GM21515 (cell line): ENCODE data around the gene AMFR.

Experiments
- ATAC-seq: cut with Tn5 transposase; IDR thresholded peaks from one replicate; pipeline ENCODE4 v1.9.1; 2021; ENCODE audit not compliant: unreplicated experiment

AMFR gene

DNA sequence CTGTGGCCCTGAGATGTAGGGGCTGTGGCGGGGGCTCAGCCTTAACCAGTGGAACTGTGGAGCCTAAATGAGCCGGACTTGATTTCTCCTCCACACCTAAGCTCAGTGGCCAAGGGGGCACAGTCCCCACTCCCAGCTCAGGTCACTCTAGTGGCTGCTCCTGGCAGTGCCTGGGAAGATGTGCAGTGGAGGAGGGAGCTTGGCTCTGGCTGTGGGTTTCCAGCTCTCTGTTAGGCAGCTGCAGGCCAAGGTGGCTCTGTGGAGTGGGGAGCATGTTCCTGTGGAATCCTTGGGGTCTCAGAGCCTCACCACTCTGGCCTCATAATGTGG, 76.3 kb downstream of the AMFR start:
- no peak for ATAC-seq

DNA sequence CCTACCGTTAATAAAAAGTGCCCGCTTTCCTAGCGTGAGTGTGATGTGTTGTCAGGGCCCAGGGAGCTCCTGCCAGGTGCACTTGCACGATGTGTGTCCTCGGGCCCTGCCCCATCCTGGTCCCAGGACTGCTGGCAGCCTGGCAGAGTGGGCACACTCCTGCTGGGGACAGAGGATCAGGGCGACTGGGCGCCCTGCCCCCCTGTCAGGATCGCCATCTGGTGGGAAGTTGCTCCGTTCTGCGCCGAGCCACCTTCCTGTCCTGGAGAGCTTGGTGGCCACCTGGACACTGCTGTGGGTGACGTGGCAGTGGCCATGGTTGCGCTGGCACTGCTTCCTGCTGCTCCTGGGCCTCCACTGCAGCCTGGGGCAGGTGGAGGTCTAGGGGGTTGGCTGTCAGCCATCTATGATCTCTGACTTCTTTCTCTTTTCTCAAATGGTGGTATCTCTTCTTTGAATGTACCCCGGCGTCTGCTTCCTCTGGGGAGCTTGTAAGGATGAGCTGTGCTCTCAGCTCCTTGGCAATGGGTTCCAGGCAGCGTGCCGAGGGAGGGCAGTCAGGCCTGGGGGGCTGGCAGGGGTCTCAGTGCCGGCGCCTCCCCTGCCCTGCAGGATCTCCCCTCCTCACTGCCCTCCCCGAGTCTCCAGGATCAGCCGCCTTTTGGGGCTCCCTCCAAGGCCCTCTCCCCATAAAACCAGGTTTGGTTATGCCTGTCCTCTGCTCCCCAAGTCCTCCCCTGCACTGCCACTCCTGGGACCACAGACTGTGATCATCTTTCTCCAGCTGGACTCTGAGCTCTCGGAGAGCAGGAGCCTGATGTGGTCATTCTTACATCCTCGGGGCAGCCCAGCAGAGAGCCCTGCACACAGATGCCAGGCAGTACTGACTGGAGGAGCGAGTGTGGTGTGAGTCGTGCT, 76.9 kb downstream of the AMFR start:
- ATAC-seq: no peak

DNA sequence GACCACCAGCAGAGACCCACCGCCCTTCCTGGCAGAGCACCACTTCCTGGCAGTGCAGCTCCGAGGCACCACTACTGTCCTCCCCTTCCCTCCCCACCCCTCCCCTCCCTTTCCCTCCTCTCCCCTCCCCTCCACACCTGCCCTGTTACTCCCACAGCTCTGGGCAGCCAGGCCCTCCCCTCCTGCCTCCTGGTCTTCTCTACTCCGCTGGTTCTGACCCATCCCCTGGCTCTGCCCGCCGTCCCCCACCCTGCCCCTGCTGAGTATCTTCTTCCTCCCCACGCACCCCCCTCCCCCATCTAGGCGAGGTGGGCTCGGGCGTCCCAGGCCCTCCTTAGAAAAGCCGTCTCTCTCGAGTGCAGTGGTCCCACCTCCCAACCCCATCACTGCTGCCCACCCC, 77.7 kb downstream of the AMFR start:
- no peak for ATAC-seq

DNA sequence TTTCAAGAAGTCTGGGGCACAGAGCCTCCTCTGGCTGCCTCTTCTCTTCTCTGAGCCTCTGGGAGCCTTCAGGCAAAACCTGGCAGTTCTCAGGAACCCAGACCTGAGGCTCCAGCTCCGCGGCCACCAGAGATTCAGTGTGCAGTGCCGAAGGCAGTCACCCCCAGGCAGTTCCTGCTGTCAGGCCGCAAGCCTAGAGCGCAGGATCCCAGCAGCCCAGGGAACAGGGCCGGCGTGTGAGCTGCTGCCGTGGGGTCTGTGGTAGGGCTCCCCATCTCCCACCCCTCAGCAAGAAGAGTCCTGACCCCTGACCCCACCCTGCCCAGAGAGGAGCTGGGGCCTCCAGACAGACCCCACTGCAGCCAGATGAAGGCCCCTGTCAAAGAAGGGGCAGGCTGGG, 78.2 kb downstream of the AMFR start:
- no peak for ATAC-seq

DNA sequence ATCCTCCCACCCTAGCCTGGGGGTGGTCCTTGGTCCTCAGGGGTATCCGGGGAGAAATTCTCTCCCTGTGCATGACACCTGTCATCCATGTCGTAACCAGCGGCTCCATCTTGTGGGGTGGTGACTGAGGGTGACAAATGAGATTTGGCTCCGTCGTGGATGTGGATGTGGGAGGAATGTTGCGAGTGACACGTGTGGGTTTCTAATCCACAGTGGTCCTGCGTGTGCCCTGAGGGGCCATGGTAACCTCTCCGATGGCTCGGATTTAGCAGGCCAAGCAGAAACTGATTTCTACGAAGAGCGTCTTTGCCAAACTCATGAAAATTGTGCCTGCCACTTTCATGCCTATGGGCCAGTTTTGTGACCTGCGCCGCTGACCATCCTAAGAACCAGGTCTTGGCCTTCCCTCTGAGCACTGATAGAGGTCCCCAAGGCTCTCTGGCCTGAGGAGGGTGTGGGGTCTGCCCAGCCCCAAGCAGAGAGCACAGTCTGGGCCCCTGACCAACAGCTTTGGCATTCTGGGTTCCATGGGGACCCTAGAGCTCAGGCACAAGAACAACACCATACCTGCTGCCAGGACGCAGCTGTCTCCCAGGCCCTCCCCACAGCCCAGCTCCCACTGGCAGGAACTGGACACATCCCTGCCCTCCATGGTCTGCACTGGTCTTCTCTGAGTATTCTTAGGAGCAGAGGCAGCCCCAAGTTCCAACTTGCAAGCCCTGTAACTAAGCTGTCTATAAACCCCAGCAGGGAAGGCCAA, 79.0 kb downstream of the AMFR start:
- no peak for ATAC-seq

DNA sequence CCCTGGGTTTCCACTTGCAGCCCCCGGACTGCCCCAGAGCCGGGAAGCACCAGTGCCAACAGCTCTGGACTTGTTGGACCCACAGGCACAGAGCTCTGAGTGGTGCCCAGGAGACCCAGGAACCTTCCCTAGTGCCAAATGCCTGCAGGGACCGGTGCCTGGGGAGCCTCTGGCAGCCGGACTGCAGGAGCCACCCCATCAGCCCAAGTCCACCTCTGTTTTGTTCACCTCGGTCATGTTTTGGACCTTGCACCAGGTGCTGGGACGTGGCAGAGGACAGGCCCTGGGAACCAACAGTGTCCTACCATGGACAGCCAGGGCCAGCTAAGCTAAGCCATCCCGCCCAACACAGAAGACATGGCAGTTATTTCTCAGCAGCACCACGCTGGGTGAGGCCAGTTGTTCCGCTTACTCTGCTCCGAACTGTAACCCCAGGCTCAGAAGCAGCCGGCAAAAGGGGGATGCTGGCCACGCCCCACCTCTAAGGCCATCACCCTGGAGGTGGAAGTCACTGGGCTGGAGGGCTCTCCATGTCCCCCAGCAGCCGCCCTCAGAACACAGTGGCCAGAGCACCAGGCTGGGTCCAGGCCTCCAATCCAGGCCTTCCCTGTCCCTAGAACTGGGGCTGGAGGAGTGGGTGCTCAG, 79.8 kb downstream of the AMFR start:
- ATAC-seq: no peak

DNA sequence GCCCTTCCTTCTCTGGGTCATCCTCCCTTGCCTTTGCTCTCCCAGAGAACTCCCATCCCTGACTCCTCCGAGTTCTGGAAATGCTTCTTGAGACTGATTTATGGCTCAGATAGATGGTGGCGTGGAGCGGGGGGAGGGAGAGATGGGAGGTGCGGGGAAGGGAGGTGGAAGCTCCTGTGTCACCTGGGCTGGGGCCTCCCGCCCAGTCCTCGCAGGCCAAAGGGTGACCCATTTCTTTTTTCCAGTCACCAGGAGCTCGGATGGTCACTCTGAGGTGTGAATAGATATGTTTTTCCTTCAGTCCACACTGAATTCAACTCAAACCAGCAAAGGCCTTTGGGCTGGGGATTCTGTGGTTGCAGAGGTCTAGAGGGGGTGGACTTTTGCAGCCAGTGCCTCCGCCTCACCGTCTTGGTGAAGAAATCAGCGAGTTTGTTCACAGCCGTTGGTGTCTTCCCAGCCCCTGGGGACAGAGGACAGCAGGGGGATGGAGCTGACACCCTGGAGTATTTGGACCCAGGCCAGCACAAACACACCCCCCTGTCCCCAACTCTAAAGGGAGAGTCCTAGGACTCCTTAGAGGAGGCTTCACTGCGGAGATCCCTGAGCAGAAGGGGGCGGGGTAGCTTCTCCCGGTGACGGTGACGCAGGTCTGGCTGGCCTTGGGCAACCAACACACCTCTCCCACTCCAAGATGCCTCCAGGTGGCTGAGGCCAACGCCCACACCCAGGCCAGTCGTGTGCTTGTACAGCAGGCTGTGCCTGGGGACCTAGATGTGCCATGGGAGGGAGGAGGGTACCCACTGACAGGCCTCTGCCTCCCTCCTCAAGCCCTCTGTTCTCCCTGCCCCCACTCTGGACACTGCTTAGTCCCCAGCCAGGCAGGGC, 80.6 kb downstream of the AMFR start:
- no peak for ATAC-seq

DNA sequence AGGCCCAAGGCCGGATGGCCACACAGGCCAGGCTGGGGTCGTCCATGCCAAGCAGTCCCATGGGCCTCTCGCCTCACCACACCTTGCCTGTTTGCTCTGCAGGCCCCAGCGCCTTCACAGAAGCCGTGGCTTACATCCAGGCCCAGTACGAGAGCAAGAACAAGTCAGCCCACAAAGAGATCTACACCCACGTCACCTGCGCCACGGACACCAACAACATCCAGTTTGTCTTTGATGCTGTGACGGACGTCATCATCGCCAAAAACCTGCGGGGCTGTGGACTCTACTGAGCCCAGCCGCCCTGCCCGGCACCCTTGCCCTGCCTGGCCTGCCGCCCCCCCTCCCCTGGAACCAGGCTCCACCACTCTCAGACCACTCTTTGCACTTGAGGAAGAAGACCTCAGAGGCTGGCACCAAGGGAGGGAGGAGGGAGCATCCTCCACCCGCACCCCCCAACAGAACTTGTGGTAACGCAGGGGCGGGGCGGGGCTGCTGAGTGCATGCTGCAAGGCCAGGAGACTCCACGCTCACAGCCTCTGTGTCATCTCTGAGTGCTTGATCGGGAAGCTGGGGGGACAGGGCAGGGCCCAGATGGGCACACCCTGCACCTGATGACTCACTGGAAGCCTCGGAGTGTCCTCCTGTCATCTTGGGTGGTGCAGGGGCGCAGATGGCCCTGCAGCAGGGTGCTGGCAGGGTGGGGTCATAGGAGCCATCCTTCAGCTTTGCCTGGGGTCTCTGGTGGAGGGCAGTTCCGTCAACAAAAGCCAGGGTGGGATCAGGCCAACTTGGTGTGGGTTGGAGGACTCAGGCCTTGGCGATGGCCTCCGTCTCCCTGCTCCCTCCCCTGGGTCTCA, 81.5 kb downstream of the AMFR start:
- no peak for ATAC-seq

DNA sequence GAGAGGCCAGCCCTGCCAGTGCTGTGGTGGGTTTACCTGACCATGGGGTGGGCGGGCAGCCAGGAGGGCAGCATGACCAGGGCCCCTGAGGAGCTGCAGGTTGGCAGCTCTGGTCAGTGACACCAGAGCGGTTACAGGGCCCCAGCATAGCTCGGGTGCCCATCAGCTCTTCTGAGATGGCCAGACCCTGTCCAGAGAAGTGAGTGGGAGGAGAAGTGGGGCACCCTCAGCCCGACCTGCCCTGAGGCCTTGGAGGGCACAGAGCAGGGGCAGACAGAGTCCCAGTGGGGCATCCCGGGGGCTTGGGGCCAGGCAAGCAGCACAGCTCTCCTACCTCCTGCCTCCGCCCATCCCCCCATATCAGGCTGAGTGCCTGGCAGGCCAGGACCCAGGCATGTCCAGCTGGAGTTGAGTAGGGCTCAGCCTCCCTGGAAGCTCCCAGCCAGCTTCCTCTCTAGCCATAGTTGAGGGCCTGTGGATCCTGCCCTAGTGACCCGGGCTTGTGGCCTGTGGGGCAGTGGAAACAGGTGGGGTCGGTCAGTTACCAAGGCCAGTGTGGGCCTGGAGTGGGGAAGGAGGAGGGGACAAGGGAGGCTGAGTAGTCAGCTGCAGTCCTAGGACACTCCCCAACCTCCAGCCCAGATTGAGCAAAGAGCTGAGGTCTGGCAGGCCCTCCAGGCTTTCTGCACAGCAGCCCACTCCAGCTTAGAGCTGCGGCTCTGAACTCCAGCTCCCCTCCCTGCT, 83.5 kb downstream of the AMFR start:
- no peak for ATAC-seq

DNA sequence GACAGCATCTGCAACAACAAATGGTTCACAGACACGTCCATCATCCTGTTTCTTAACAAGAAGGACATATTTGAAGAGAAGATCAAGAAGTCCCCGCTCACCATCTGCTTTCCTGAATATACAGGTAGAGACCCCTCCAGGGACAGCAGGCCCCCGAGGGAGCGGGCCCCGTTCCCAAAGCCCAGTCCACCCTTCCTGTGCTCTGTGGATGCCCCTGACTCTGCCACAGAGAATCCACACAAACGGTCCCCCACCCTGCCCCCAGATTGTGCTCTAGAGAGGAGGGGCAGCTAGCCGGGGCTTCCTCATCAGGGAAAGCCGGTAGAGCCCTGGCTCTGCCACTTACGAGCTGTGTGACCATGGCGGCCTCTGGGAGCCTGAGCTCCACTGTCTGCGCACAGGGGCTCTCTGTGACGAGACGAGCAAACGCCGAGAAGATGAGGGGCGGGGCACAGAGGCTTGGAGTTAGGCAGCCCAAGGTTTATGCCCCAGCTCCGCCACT, 84.4 kb downstream of the AMFR start:
- no peak for ATAC-seq

DNA sequence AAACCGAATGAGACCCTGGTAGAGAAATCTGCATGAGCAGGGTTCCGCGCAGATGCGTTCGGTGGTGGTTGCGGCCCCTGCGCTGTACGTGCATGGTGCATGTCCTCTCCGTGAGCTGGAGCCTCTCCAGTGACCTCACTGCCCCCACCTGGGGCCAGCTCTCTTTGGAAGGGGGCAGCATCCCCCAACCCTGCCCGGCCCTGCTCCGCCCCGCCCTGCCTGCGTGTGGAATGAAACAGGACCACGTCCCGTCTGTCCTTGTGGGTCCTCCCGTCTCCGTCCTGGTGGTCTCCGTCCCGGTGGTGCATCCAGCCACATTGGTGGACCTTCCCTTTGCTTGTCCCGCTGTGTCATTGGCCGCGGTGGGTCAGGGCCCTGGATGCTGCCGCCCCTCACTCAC, 84.9 kb downstream of the AMFR start:
- no peak for ATAC-seq

DNA sequence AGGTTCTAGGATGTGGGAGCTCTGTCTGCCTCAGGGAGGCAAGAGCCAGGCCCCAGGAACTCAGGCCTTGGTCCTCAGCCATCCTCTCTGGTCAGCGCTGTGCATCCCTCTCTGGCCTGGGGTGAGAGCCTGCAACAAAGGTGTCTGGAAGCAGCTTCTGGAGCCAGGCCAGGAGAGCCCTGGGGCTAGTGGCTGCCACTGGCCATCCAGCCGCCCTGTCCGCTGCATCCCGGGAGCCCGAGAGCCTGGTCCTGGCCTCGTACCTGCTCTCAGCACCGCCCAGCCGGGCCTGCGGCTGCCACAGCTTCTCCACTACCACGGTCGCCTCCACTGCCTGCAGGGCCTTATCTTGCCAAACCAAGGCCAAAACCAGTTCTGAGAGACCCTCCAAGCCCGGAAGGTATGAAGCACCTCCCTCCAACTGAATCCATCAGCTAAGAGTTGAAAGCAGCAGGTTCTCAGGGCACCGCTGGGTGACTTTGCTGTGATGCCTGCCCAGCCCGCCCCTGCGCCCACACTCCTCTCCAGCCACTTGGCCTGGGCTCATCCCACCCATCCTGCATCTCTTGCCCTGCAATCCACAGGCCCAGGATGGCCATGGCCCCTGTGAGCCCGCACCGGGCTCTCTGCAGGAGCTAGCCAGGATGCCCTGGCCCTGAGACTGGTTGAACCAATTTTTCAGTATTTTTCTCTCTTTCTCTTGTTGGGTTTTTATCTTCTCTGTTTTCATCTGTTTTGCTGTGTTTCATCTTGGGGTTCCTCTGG, 85.7 kb downstream of the AMFR start:
- ATAC-seq: no peak

DNA sequence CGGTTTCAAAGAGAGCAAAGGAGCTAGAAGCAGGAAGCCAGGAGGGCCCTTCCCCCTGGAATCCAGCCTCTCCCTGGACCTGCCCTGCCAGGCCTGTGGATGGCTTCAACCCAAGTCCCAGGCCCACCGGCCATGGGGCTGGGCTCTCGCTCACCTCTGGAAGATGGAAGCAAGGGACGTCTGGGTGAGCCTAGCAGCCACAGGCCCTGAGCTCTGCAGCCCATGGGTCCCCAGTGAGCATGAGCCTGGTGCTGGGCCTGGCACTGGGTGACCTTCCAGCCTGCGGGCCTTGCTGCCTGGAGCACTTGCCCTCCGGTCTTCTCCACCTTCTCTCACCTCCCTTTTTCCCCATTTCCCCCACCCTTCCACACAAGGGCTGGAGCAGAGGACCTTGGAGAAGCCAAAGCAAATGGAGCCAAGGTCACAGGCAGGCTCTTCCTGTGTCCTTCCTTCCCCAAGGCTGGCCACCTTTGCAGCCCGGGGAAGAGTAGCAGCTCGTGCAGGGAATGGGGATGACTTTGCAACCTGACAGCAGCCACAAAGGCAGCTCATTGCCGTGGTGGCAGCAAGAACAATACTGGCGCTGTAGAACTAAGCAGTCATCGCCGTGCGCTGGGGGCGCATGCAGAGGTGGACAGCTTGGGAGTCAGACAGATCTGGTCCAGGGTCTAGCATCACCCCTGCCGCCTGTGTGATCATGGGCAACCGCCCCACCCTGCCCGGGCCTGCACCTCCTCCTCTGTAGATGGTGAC, 86.6 kb downstream of the AMFR start:
- no peak for ATAC-seq

DNA sequence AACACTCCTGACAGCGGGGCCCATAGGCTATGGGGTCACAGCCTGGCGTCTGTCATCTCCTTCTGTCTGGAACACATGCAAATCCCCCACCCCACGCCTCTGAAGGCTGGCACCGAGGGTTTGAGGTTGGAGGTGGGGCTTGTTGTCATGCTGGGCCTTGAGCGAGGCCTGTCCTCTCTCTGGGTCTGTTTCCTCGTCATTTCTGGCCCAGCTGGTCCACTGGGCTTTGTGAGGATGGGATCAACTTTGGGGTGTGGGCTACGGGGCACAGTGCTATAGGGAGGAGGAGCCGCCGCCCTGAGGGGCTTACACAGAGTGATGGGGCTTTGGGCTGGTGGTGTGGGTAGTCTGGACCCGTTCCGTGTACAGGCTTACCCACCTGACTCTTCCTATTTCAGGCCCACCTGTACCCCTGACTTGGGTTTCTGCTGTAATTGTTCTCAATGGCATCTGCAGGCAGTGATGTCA, 87.5 kb downstream of the AMFR start:
- no peak for ATAC-seq

DNA sequence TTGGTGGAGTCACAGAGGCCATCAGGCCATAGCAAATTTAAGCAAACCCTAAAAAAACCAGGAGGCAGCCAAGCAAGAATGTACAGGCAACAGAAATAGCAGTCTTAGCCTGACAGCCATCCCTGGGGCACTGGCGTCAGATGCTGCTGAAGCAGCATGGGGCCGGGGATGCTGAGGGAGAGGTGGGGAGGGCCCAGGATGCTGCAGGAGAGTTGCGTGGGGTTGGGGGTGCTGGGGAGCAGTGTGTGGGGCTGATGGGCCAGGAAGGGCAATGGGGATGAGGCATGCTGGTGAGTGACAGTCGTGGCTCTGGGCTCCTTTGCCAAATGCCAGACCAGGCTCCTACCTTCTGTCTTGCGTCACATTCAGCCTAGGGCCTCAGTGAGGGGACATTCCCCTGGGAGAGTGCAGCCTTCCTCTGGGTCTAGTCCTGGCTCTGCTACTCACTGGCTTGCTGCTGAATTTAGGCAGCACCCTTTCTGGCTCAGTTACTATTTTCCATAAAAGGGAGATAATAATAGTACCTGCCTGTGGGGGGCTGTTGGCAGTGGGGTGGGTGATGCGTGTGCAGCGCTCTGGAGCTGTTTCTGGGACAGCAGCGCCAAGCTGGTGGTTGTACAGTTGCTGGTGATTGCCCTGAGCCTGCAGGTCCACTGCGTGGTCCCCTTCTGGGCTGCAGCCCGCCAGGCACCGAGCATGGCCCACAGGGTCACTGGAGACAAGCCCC, 88.1 kb downstream of the AMFR start:
- ATAC-seq: no peak

DNA sequence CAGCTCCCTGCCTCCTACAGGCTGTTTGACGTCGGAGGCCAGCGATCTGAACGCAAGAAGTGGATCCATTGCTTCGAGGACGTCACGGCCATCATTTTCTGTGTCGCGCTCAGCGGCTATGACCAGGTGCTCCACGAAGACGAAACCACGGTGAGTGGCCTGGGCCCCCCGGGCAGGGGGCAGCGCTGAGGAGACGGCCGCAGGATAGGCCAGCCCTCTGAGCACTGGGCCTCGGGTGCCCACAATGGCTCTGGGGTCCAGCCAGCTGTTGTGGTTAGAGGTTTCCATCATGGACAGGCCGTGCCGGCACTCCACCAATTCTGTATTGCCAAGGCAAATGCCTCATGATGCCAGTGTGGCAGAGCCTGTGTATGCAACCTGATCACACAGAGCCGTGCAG, 88.6 kb downstream of the AMFR start:
- no peak for ATAC-seq
